H9 (cell line): ENCODE results near the gene HCRTR1. TPM values are rescaled to one million over a fixed set of nuclear protein-coding genes. Genes with fewer than 3 reads are reported as not detected.
A peak's percentile ranks its signal among the peaks of the same experiment; 100 is the strongest.

ENCODE experiments used
- DNase-seq: peaks from one replicate; pipeline ENCODE4 v3.0.0-alpha.2; 2017
- H2AFZ ChIP-seq: one replicate; pipeline ENCODE4 v1.6.1; 2013; ENCODE audit warnings: mild to moderate bottlenecking, low read length, control low read depth, moderate library complexity
- H2AK5ac ChIP-seq: 2 replicates; pipeline ENCODE4 v1.6.1; 2013; ENCODE audit warnings: low read length, control low read depth, mixed read lengths; ENCODE audit not compliant: insufficient read length
- H2BK120ac ChIP-seq: one replicate; pipeline ENCODE4 v1.6.1; 2013; ENCODE audit warnings: low read depth, mild to moderate bottlenecking, low read length, control low read depth, inconsistent platforms; ENCODE audit not compliant: poor library complexity, severe bottlenecking
- H2BK12ac ChIP-seq: 2 replicates; pipeline ENCODE4 v1.6.1; 2013; ENCODE audit warnings: low read length, control low read depth, mixed read lengths, low read depth; ENCODE audit not compliant: insufficient read length
- H2BK15ac ChIP-seq: 2 replicates; pipeline ENCODE4 v1.6.1; 2013; ENCODE audit warnings: low read depth, low read length, control low read depth
- H2BK20ac ChIP-seq: one replicate; pipeline ENCODE4 v1.6.1; 2013; ENCODE audit warnings: low read depth, mild to moderate bottlenecking, low read length, control low read depth, inconsistent platforms; ENCODE audit not compliant: poor library complexity, severe bottlenecking
- H2BK5ac ChIP-seq: 2 replicates; pipeline ENCODE4 v1.6.1; 2013; ENCODE audit warnings: low read length, control low read depth, mixed read lengths; ENCODE audit not compliant: insufficient read length
- H3K14ac ChIP-seq: 2 replicates; pipeline ENCODE4 v1.6.1; 2013; ENCODE audit warnings: low read length, control low read depth; ENCODE audit not compliant: insufficient read depth
- H3K18ac ChIP-seq: 2 replicates; pipeline ENCODE4 v1.6.1; 2013; ENCODE audit warnings: low read depth, mild to moderate bottlenecking, mixed read lengths, low read length, control low read depth; ENCODE audit not compliant: insufficient read length
- H3K23ac ChIP-seq: 2 replicates; pipeline ENCODE4 v1.6.1; 2013; ENCODE audit warnings: low read length, control low read depth, mixed read lengths, low read depth; ENCODE audit not compliant: insufficient read length
- H3K23me2 ChIP-seq: 2 replicates; pipeline ENCODE4 v1.6.1; 2013; ENCODE audit warnings: low read depth, mild to moderate bottlenecking, mixed read lengths, low read length, control low read depth; ENCODE audit not compliant: insufficient read length, poor library complexity, severe bottlenecking
- H3K27ac ChIP-seq: 2 replicates; pipeline ENCODE4 v1.5.1; 2013; ENCODE audit warnings: low read length, control low read depth, mixed read lengths, low read depth; ENCODE audit not compliant: insufficient read length
- H3K27me3 ChIP-seq: 2 replicates; pipeline ENCODE4 v1.6.1; 2013; ENCODE audit warnings: low read length, control low read depth, inconsistent platforms; ENCODE audit not compliant: insufficient read depth
- H3K4ac ChIP-seq: 2 replicates; pipeline ENCODE4 v1.6.1; 2013; ENCODE audit warnings: low read depth, mild to moderate bottlenecking, control low read depth, inconsistent platforms, low read length, moderate library complexity
- H3K4me1 ChIP-seq: 2 replicates; pipeline ENCODE4 v1.6.1; 2013; ENCODE audit warnings: low read length, control low read depth, inconsistent platforms; ENCODE audit not compliant: insufficient read depth
- H3K4me2 ChIP-seq: 2 replicates; pipeline ENCODE4 v1.6.1; 2013; ENCODE audit warnings: low read length, control low read depth, mixed read lengths; ENCODE audit not compliant: insufficient read length, insufficient read depth
- H3K56ac ChIP-seq: 2 replicates; pipeline ENCODE4 v1.6.1; 2013; ENCODE audit warnings: low read depth, mild to moderate bottlenecking, mixed read lengths, low read length, control low read depth; ENCODE audit not compliant: insufficient read length
- H3K79me1 ChIP-seq: 2 replicates; pipeline ENCODE4 v1.6.1; 2013; ENCODE audit warnings: low read depth, mild to moderate bottlenecking, moderate library complexity, low read length, control low read depth, inconsistent platforms; ENCODE audit not compliant: insufficient read depth, poor library complexity, severe bottlenecking
- H3K79me2 ChIP-seq: 2 replicates; pipeline ENCODE4 v1.6.1; 2013; ENCODE audit warnings: low read length, control low read depth, inconsistent platforms; ENCODE audit not compliant: insufficient read depth
- H3K9ac ChIP-seq: 2 replicates; pipeline ENCODE4 v1.6.1; 2013; ENCODE audit warnings: low read length, control low read depth, mixed read lengths; ENCODE audit not compliant: insufficient read length; ENCODE audit errors: extremely low read depth
- H3K9me3 ChIP-seq: one replicate; pipeline ENCODE4 v1.6.1; 2013; ENCODE audit warnings: low read depth, low read length, inconsistent platforms; ENCODE audit not compliant: control insufficient read depth
- H3T11ph ChIP-seq: one replicate; pipeline ENCODE4 v1.6.1; 2013; ENCODE audit warnings: mild to moderate bottlenecking, low read length, control low read depth, inconsistent platforms
- H4K20me1 ChIP-seq: one replicate; pipeline ENCODE4 v1.6.1; 2013; ENCODE audit not compliant: control insufficient read depth, insufficient read length, insufficient read depth
- H4K5ac ChIP-seq: 2 replicates; pipeline ENCODE4 v1.6.1; 2013; ENCODE audit warnings: low read depth, mild to moderate bottlenecking, mixed read lengths, low read length, control low read depth; ENCODE audit not compliant: insufficient read length
- H4K8ac ChIP-seq: replicated peaks from 2 replicates; pipeline ENCODE4 v1.6.1; 2013; ENCODE audit warnings: low read length, control low read depth, mixed read lengths, low read depth; ENCODE audit not compliant: insufficient read length
- H4K91ac ChIP-seq: 2 replicates; pipeline ENCODE4 v1.6.1; 2013; ENCODE audit warnings: low read depth, mild to moderate bottlenecking, moderate library complexity, mixed read lengths, low read length, control low read depth; ENCODE audit not compliant: insufficient read length
- H3K27ac Mint-ChIP-seq, 3 experiments: 2 replicates in 2 of 3; 3 replicates in 1 of 3; pipeline ENCODE4 v1.8.0; 2020 to 2021; ENCODE audit warnings: mixed read lengths in 3 of 3, mild to moderate bottlenecking in 1 of 3, moderate library complexity in 1 of 3
- H3K27me3 Mint-ChIP-seq: 2 replicates; pipeline ENCODE4 v1.8.0; 2021; ENCODE audit warnings: low read depth, mild to moderate bottlenecking, moderate library complexity, mixed read lengths
- H3K36me3 Mint-ChIP-seq, 3 experiments: 2 replicates in 2 of 3; 3 replicates in 1 of 3; pipeline ENCODE4 v1.8.0; 2020 to 2021; ENCODE audit warnings: low read depth in 3 of 3, mixed read lengths in 3 of 3; ENCODE audit not compliant: insufficient read depth in 1 of 3
- H3K4me1 Mint-ChIP-seq, 2 experiments: 2 replicates each; pipeline ENCODE4 v1.8.0; 2020; ENCODE audit warnings: mixed read lengths in 2 of 2
- H3K4me3 Mint-ChIP-seq, 2 experiments: 2 replicates in 1 of 2; 3 replicates in 1 of 2; pipeline ENCODE4 v1.8.0; 2020 to 2021; ENCODE audit warnings: mild to moderate bottlenecking in 2 of 2, mixed read lengths in 2 of 2, moderate library complexity in 1 of 2
- H3K9me3 Mint-ChIP-seq, 2 experiments: 2 replicates in 1 of 2; 3 replicates in 1 of 2; pipeline ENCODE4 v1.8.0; 2020; ENCODE audit warnings: mild to moderate bottlenecking in 2 of 2, mixed read lengths in 2 of 2, moderate library complexity in 1 of 2
- WGBS: extraction: QIAGEN DNeasy Blood & Tissue Kit; methylation state at CpG from one replicate; pipeline ENCODE4 v1.1.7; 2013; ENCODE audit warnings: missing lambda C conversion rate, low lambda C conversion rate, mixed read lengths; ENCODE audit not compliant: insufficient read length; ENCODE audit errors: extremely low coverage; 5-methylcytosine and 5-hydroxymethylcytosine counted together
- total RNA-seq: library from RNA; stranded (reverse); gene quantifications from 2 replicates; pipeline ENCODE4 v1.2.1, GENCODE V29; 2021
- TF ChIP-seq, protein P1 (sequence below): fragments of 200-600 bp; sonication (generic); conservative IDR thresholded peaks from 3 replicates; pipeline ENCODE4 v1.8.0; 2021; ENCODE audit warnings: antibody characterized with exemption, mild to moderate bottlenecking

HCRTR1 gene
- total RNA-seq, 1 experiment from 2014 or later = not detected

- DNase-seq = no peak
Measured at GRCh38 chr1:31674626-31675025, 57.1 kb downstream of the HCRTR1 start.

More at GRCh38 chr1:31674626-31675025, 57.1 kb downstream of the HCRTR1 start:
- no peaks in the 10 kb centered on the region for H3K36me3 Mint-ChIP-seq
- no peak overlapping the region for H2BK12ac ChIP-seq
- H4K20me1 ChIP-seq = no peaks in the 10 kb centered on the region
- no peak overlapping the region for H2BK20ac ChIP-seq
- H3K4me3 Mint-ChIP-seq = no peak overlapping the region
- H3K9ac ChIP-seq = no peak overlapping the region
- no peak overlapping the region for H3K27ac ChIP-seq
- no peak overlapping the region for H3T11ph ChIP-seq
- H2BK120ac ChIP-seq = no peak overlapping the region
- TF ChIP-seq, protein P1, sequence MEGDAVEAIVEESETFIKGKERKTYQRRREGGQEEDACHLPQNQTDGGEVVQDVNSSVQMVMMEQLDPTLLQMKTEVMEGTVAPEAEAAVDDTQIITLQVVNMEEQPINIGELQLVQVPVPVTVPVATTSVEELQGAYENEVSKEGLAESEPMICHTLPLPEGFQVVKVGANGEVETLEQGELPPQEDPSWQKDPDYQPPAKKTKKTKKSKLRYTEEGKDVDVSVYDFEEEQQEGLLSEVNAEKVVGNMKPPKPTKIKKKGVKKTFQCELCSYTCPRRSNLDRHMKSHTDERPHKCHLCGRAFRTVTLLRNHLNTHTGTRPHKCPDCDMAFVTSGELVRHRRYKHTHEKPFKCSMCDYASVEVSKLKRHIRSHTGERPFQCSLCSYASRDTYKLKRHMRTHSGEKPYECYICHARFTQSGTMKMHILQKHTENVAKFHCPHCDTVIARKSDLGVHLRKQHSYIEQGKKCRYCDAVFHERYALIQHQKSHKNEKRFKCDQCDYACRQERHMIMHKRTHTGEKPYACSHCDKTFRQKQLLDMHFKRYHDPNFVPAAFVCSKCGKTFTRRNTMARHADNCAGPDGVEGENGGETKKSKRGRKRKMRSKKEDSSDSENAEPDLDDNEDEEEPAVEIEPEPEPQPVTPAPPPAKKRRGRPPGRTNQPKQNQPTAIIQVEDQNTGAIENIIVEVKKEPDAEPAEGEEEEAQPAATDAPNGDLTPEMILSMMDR = no peak
- no peak overlapping the region for H3K56ac ChIP-seq
- peaks cover 2% of the 10 kb centered on the region for H3K27me3 Mint-ChIP-seq
- no peaks in the 10 kb centered on the region for H3K79me2 ChIP-seq
- no peaks in the 10 kb centered on the region for H3K79me1 ChIP-seq
- no peak overlapping the region for H2AFZ ChIP-seq
- no peak overlapping the region for H3K18ac ChIP-seq
- no peak overlapping the region for H2BK15ac ChIP-seq
- no peak overlapping the region for H4K91ac ChIP-seq
- H3K9me3 ChIP-seq = no peaks in the 10 kb centered on the region
- no peaks in the 10 kb centered on the region; a peak in 1 of 5 replicates for H3K9me3 Mint-ChIP-seq
- no peak overlapping the region for H4K8ac ChIP-seq
- H2BK5ac ChIP-seq = no peak overlapping the region
- H3K14ac ChIP-seq = no peak overlapping the region
- no peak overlapping the region for H3K4ac ChIP-seq
- WGBS = no CpG with 5 or more reads among the region's 8 CpGs
- no peaks in the 10 kb centered on the region for H3K27me3 ChIP-seq
- H3K23me2 ChIP-seq = no peaks in the 10 kb centered on the region
- H3K27ac Mint-ChIP-seq = peak overlapping the region in 2 of 3 experiments; percentile 12 to 94; a peak in 2 of 7 replicates
- H3K4me2 ChIP-seq = no peak overlapping the region
- H2AK5ac ChIP-seq = no peak overlapping the region
- H3K4me1 Mint-ChIP-seq = peaks cover 17 to 26% of the 10 kb centered on the region in 2 experiments
- H3K4me1 ChIP-seq = no peaks in the 10 kb centered on the region
- no peak overlapping the region for H3K23ac ChIP-seq
- no peak overlapping the region for H4K5ac ChIP-seq
